Liver (tissue), 9 donors: ENCODE data around the gene CSPG4. TPM values are rescaled to one million over a fixed set of nuclear protein-coding genes. Genes with fewer than 3 reads are reported as not detected.
"Not testable (repeated sequence)": the region's sequence is repeated elsewhere in the genome, so short reads cannot be mapped to it uniquely, and the experiment has no call there.

Experiments
- DNase-seq: peaks from one replicate; pipeline ENCODE4 v3.0.0-alpha.2; 2017; ENCODE audit warnings: low spot score
- H3K27ac ChIP-seq, 2 donors: one replicate each; pipeline ENCODE4 v1.7.0; 2013; ENCODE audit warnings: inconsistent platforms in 2 of 2, low read length in 2 of 2, control low read depth in 1 of 2, low read depth in 1 of 2, mild to moderate bottlenecking in 1 of 2
- H3K27me3 ChIP-seq, 4 donors: one replicate each; pipeline versions ENCODE4 v1.6.1 to v1.7.0; 2013; ENCODE audit warnings: low read length in 3 of 4, inconsistent platforms in 1 of 4, mild to moderate bottlenecking in 1 of 4, moderate library complexity in 1 of 4; ENCODE audit not compliant: control insufficient read depth in 4 of 4, insufficient read depth in 4 of 4
- H3K36me3 ChIP-seq, 4 donors: one replicate each; pipeline versions ENCODE4 v1.6.1 to v1.7.0; 2013; ENCODE audit warnings: low read length in 3 of 4, mild to moderate bottlenecking in 3 of 4, low read depth in 1 of 4, moderate library complexity in 1 of 4; ENCODE audit not compliant: control insufficient read depth in 4 of 4, insufficient read depth in 3 of 4
- H3K4me1 ChIP-seq, 4 donors: one replicate each; pipeline versions ENCODE4 v1.6.1 to v1.7.0; 2013; ENCODE audit warnings: low read length in 3 of 4, mild to moderate bottlenecking in 3 of 4, moderate library complexity in 1 of 4; ENCODE audit not compliant: control insufficient read depth in 4 of 4, insufficient read depth in 4 of 4
- H3K4me3 ChIP-seq, 3 donors: one replicate each; pipeline versions ENCODE4 v1.6.1 to v1.7.0; 2013; ENCODE audit warnings: low read length in 3 of 3, control low read depth in 1 of 3, low read depth in 1 of 3, mild to moderate bottlenecking in 1 of 3
- H3K9ac ChIP-seq, 2 donors: one replicate each; pipeline ENCODE4 v1.7.0; 2013; ENCODE audit warnings: low read length in 2 of 2, mild to moderate bottlenecking in 2 of 2, moderate library complexity in 2 of 2, control low read depth in 1 of 2, low read depth in 1 of 2
- H3K9me3 ChIP-seq, 4 donors: one replicate each; pipeline versions ENCODE4 v1.6.1 to v1.7.0; 2013; ENCODE audit warnings: low read length in 3 of 4; ENCODE audit not compliant: control insufficient read depth in 4 of 4
- ATF3 ChIP-seq: IDR thresholded peaks from 2 replicates; pipeline ENCODE4 v1.6.1; 2016; ENCODE audit warnings: antibody characterized with exemption
- JUND ChIP-seq, 2 donors: IDR thresholded peaks; 2 replicates each; pipeline ENCODE4 v1.6.1; 2016; ENCODE audit warnings: antibody characterized with exemption in 2 of 2
- NR2F2 ChIP-seq: IDR thresholded peaks from 2 replicates; pipeline ENCODE4 v1.6.1; 2016; ENCODE audit warnings: antibody characterized with exemption
- RAD21 ChIP-seq, 2 donors: IDR thresholded peaks; 2 replicates each; pipeline ENCODE4 v1.6.1; 2016; ENCODE audit warnings: antibody characterized with exemption in 2 of 2, mild to moderate bottlenecking in 2 of 2
- RXRA ChIP-seq, 2 donors: IDR thresholded peaks; 2 replicates each; pipeline ENCODE4 v1.6.1; 2017 to 2018; ENCODE audit warnings: antibody characterized with exemption in 2 of 2, mild to moderate bottlenecking in 1 of 2
- TAF1 ChIP-seq: conservative IDR thresholded peaks from 2 replicates; pipeline ENCODE4 v1.6.1; 2016; ENCODE audit warnings: antibody characterized with exemption, mild to moderate bottlenecking
- ZBTB33 ChIP-seq: IDR thresholded peaks from 2 replicates; pipeline ENCODE4 v1.6.1; 2016; ENCODE audit warnings: antibody characterized with exemption
- WGBS: extraction: QIAGEN DNeasy Blood & Tissue Kit; methylation state at CpG from one replicate; pipeline ENCODE4 v1.1.7; 2013; 5-methylcytosine and 5-hydroxymethylcytosine counted together
- polyA plus RNA-seq, 2 donors: library from polyadenylated mRNA; stranded (reverse) in 1 of 2; unstranded in 1 of 2; fragments of 200-250 nt in 1 of 2; fragments of >200 nt in 1 of 2; fragmentation: Nextera tagmentation in 1 of 2; extraction: Ambion mirVana in 1 of 2; gene quantifications; one replicate each; pipeline versions ENCODE4 v1.2.1 to v1.2.3, GENCODE V29; 2013 to 2015
- total RNA-seq, 2 donors: library from RNA; depleted of rRNA; stranded (reverse); fragments of >200 nt; gene quantifications; one replicate each; pipeline ENCODE4 v1.2.3, GENCODE V29; 2014
- donor health status: healthy.
- donor health status: healthy.
- donor health status: healthy.
- donor health status: healthy.
- donor health status: healthy.

Gene CSPG4
- total and polyA plus RNA-seq, 4 donors = 0.07 to 1.5 (median 0.76) TPM

GRCh38 chr15:75720297-75720696, 7.6 kb upstream of the CSPG4 start:
- WGBS = 90% methylated on average over 7 of the region's 7 CpGs
- H3K9me3 ChIP-seq = no peaks in the 10 kb centered on the region
- no peaks in the 10 kb centered on the region for H3K27me3 ChIP-seq
- no peak overlapping the region for H3K9ac ChIP-seq
- no peak overlapping the region for H3K4me3 ChIP-seq
- H3K4me1 ChIP-seq = peaks cover 0 to 19% (median 14%) of the 10 kb centered on the region in 4 donors
- no peak overlapping the region for H3K27ac ChIP-seq
- DNase-seq = no peak
- no peaks in the 10 kb centered on the region for H3K36me3 ChIP-seq
- TF ChIP-seq JUND (IDR thresholded peaks at IDR 0.05) = no peak
- no peak for TF ChIP-seq ATF3
- TF ChIP-seq NR2F2 = no peak
- TF ChIP-seq ZBTB33 = no peak
- no peak for TF ChIP-seq TAF1

- 80% methylated on average over 3 of the region's 3 CpGs for WGBS
- Histone ChIP-seq H3K27me3 (no peaks in the 10 kb centered on the region), H3K27ac (no peak overlapping the region), H3K4me3 (no peak overlapping the region), H3K9me3 (no peaks in the 10 kb centered on the region), H3K4me1 (peaks cover 0 to 13% (median 7%) of the 10 kb centered on the region in 4 donors), H3K36me3 (no peaks in the 10 kb centered on the region), H3K9ac (no peak overlapping the region)
- DNase-seq = no peak
- no peak for TF ChIP-seq RAD21 (IDR thresholded peaks at IDR 0.05)
- no peak for TF ChIP-seq TAF1
Observed at GRCh38 chr15:75718328-75718727, 5.7 kb upstream of the CSPG4 start.

GRCh38 chr15:75717001-75717400, 4.4 kb upstream of the CSPG4 start:
- not testable (repeated sequence) for H3K36me3 ChIP-seq, H3K4me3 ChIP-seq, DNase-seq, H3K27ac ChIP-seq, H3K27me3 ChIP-seq, H3K9me3 ChIP-seq, H3K9ac ChIP-seq
- H3K4me1 ChIP-seq = peaks cover 0 to 22% (median 8%) of the 10 kb centered on the region in 4 donors
- 89% methylated on average over 6 of the region's 6 CpGs for WGBS

GRCh38 chr15:75716249-75716950, 3.8 kb upstream of the CSPG4 start:
- H3K27ac ChIP-seq = peak overlapping the region in 1 of 2 donors; percentile 28
- 39% methylated on average over 4 of the region's 10 CpGs for WGBS
- not testable (repeated sequence) for DNase-seq

GRCh38 chr15:75715312-75715832, 2.7 kb upstream of the CSPG4 start:
- H3K4me1 ChIP-seq = peaks cover 0 to 13% (median 4%) of the 10 kb centered on the region in 4 donors
- not testable (repeated sequence) for H3K27me3 ChIP-seq, H3K36me3 ChIP-seq, H3K9ac ChIP-seq, DNase-seq, H3K4me3 ChIP-seq, H3K27ac ChIP-seq, H3K9me3 ChIP-seq
- WGBS = 93% methylated on average over 10 of the region's 10 CpGs

More at GRCh38 chr15:75716249-75716950, 3.8 kb upstream of the CSPG4 start:
- H3K27me3 ChIP-seq, H3K4me3 ChIP-seq, H3K36me3 ChIP-seq, H3K9me3 ChIP-seq, H3K9ac ChIP-seq: not testable (repeated sequence)
- H3K4me1 ChIP-seq = peaks cover 0 to 22% (median 8%) of the 10 kb centered on the region in 4 donors
- TF ChIP-seq RXRA (IDR thresholded peaks at IDR 0.05) = peak in 1 of 2 donors; percentile 10
